Activated B cell treated with CpG ODN at 0.5 μM for 24 hours (primary cell): ENCODE measurements around the gene LPP. TPM values are rescaled to one million over a fixed set of nuclear protein-coding genes. Genes with fewer than 3 reads are reported as not detected.

Experiments used
- ATAC-seq: fragments of 200-7000 bp; cut with Tn5 transposase; one replicate; pipeline ENCODE4 v1.10.0; 2021; ENCODE audit warnings: low read depth, mild to moderate bottlenecking, moderate library complexity
- CTCF ChIA-PET: fragments of 350-600 bp; sonication (Branson Sonifier 250); formaldehyde crosslinking; loops from one replicate; lab custom pipeline; 2021; ENCODE audit warnings: antibody characterized with exemption; lab: Charles Lee
- POLR2A ChIA-PET: fragments of 350-600 bp; sonication (Branson Sonifier 250); formaldehyde crosslinking; loops from one replicate; lab custom pipeline; 2021; ENCODE audit warnings: antibody characterized with exemption; lab: Charles Lee
- DNase-seq: peaks from one replicate; pipeline ENCODE4 v3.0.0; 2022
- H3K27ac Mint-ChIP-seq: one replicate; pipeline ENCODE4 v1.8.0; 2020; ENCODE audit warnings: mixed read lengths
- H3K27me3 Mint-ChIP-seq: one replicate; pipeline ENCODE4 v1.8.0; 2021; ENCODE audit warnings: mixed read lengths
- H3K36me3 Mint-ChIP-seq: one replicate; pipeline ENCODE4 v1.8.0; 2021; ENCODE audit warnings: low read depth, mixed read lengths
- H3K4me1 Mint-ChIP-seq: one replicate; pipeline ENCODE4 v1.8.0; 2021; ENCODE audit warnings: mixed read lengths
- H3K4me3 Mint-ChIP-seq: one replicate; pipeline ENCODE4 v1.8.0; 2020; ENCODE audit warnings: mild to moderate bottlenecking, mixed read lengths
- H3K9me3 Mint-ChIP-seq: one replicate; pipeline ENCODE4 v1.8.0; 2020; ENCODE audit warnings: mixed read lengths
- intact Hi-C: fragments of 100-400 bp; cut with micrococcal nuclease; formaldehyde crosslinking; loops from one replicate; pipeline ENCODE4 v1.15.1; 2024
- total RNA-seq: library from RNA; stranded (reverse); gene quantifications from 2 replicates; pipeline ENCODE4 v1.2.3, GENCODE V29; 2022
- TF ChIP-seq, protein P1 (sequence below): fragments of 200-600 bp; IDR thresholded peaks from one replicate; pipeline ENCODE4 v1.8.0; 2022; ENCODE audit warnings: antibody characterized with exemption, mild to moderate bottlenecking

LPP gene
- total RNA-seq, 1 donor from 2014 or later: 60.1 TPM

DNA sequence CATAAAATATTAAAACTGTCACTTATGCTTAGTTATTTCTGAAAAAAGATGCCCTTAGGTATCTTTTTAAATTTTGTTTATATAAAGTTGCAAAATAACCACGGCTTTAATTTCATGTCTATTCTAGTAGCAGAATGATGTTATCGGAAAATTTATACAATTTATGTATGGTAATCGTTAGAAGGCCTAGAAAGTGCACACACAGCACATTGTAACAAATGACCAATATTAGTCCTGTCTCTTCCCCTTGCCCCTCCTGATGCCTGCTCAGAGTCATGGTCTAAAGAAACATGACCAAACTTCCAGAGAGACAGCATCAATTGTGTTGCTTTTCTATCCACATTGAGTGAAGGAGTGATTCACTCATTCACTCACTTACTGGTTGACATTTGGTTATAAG is 6.2 kb upstream of the LPP start:
- no peak for DNase-seq
- ChIA-PET POLR2A (interaction anchor here (0.6 kb wide), 1 partner anchor 92 kb away, joined by 3 read pairs; no protein-coding TSS in a partner anchor), CTCF (no interaction called here)
- Mint-ChIP-seq H3K36me3 (no peaks in the 10 kb centered on the region), H3K27me3 (no peaks in the 10 kb centered on the region), H3K4me1 (peaks cover 18% of the 10 kb centered on the region), H3K4me3 (no peak overlapping the region), H3K27ac (no peak overlapping the region), H3K9me3 (no peaks in the 10 kb centered on the region)
- no peak for ATAC-seq
- TF ChIP-seq, protein P1, sequence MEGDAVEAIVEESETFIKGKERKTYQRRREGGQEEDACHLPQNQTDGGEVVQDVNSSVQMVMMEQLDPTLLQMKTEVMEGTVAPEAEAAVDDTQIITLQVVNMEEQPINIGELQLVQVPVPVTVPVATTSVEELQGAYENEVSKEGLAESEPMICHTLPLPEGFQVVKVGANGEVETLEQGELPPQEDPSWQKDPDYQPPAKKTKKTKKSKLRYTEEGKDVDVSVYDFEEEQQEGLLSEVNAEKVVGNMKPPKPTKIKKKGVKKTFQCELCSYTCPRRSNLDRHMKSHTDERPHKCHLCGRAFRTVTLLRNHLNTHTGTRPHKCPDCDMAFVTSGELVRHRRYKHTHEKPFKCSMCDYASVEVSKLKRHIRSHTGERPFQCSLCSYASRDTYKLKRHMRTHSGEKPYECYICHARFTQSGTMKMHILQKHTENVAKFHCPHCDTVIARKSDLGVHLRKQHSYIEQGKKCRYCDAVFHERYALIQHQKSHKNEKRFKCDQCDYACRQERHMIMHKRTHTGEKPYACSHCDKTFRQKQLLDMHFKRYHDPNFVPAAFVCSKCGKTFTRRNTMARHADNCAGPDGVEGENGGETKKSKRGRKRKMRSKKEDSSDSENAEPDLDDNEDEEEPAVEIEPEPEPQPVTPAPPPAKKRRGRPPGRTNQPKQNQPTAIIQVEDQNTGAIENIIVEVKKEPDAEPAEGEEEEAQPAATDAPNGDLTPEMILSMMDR: no peak
- intact Hi-C loops: no loop called here

DNA sequence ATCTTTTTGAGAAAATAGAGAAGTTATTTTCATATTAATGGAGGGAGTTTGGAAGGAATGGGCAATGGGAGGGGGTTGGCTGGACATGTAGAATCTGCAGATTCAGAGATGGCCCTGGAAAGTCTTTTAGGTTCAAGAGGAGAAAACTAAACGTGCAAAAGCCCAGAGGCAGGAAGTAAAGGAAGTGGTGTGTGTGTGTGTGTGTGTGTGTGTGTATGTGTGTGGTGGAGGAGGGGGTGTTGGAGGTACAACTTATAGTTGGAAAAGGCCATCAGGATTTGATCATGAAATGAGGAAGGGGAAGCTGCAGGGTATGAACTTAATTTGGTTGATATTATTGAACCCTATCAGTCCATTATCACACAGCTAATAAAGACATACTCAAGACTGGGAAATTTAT is 5.6 kb upstream of the LPP start:
- ATAC-seq (no peak), DNase-seq (no peak)
- H3K27ac Mint-ChIP-seq: no peak overlapping the region
- H3K27me3 Mint-ChIP-seq: no peaks in the 10 kb centered on the region
- no peak overlapping the region for H3K4me3 Mint-ChIP-seq
- H3K9me3 Mint-ChIP-seq: no peaks in the 10 kb centered on the region
- TF ChIP-seq, protein P1: no peak
- CTCF ChIA-PET: no interaction called here
- no peaks in the 10 kb centered on the region for H3K36me3 Mint-ChIP-seq
- POLR2A ChIA-PET: interaction anchor here (0.7 kb wide), 1 partner anchor 25 kb away, joined by 4 read pairs; no protein-coding TSS in a partner anchor
- intact Hi-C loops: no loop called here
- peaks cover 23% of the 10 kb centered on the region for H3K4me1 Mint-ChIP-seq

DNA sequence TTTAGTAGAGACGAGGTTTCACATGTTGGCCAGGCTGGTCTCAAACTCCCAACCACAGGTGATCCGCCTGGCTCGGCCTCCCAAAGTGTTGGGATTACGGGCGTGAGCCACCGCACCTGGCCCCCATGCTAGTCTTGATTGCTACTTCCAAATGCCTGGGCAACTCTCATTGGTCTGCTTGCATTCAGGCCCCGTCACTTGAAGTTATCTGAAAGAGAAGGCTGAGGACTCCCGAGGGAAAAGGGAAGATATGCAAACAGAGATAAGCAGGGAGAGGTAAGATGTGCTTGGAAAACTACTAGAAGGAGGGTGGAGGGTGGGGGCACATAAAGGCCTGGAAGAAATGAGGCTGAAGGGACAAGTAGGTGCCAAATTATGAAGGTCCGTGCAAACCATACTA is 4.4 kb upstream of the LPP start:
- Mint-ChIP-seq H3K36me3 (peaks cover 2% of the 10 kb centered on the region), H3K27ac (no peak overlapping the region), H3K9me3 (no peaks in the 10 kb centered on the region), H3K4me3 (no peak overlapping the region), H3K4me1 (peaks cover 28% of the 10 kb centered on the region), H3K27me3 (no peaks in the 10 kb centered on the region)
- ATAC-seq (no peak), DNase-seq (no peak)
- TF ChIP-seq, protein P1: no peak
- intact Hi-C loops: no loop called here
- POLR2A ChIA-PET: interaction anchor here (1.0 kb wide), 1 partner anchor 251 kb away, joined by 4 read pairs; no protein-coding TSS in a partner anchor
- CTCF ChIA-PET: no interaction called here

DNA sequence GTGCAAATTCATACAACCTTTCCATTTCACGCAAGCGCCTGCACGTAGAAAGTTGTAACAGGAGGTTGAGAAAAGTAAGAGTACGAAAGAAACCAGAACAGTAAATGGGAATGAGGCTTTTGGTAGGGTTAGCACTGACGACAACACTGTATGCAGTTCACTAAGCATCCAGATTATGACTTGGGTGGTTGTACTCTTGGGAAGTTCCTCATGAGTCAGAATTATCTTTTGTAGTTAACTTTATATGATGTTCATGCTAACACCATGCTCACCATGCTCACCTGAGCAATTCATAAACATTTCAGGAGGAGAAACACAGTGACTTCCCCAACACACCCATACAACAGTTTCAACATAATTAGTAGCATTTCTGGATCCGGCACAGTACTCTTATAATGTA is 3.0 kb upstream of the LPP start:
- H3K36me3 Mint-ChIP-seq: peaks cover 2% of the 10 kb centered on the region
- intact Hi-C loops: loop anchor here (5.0 kb wide), 5 partner anchors 146 to 801 kb away; no protein-coding TSS in a partner anchor
- CTCF ChIA-PET: interaction anchor here (0.6 kb wide), 2 partner anchors 94 to 210 kb away, joined by 3 to 4 read pairs; no protein-coding TSS in a partner anchor
- H3K4me1 Mint-ChIP-seq: peaks cover 40% of the 10 kb centered on the region
- DNase-seq (no peak), ATAC-seq (no peak)
- no peaks in the 10 kb centered on the region for H3K27me3 Mint-ChIP-seq
- POLR2A ChIA-PET: interaction anchor here (0.6 to 1.0 kb wide), 6 partner anchors 35 to 436 kb away, joined by 3 to 7 read pairs (median 3); no protein-coding TSS in a partner anchor
- no peak overlapping the region for H3K4me3 Mint-ChIP-seq
- no peak overlapping the region for H3K27ac Mint-ChIP-seq
- TF ChIP-seq, protein P1: no peak
- H3K9me3 Mint-ChIP-seq: no peaks in the 10 kb centered on the region

DNA sequence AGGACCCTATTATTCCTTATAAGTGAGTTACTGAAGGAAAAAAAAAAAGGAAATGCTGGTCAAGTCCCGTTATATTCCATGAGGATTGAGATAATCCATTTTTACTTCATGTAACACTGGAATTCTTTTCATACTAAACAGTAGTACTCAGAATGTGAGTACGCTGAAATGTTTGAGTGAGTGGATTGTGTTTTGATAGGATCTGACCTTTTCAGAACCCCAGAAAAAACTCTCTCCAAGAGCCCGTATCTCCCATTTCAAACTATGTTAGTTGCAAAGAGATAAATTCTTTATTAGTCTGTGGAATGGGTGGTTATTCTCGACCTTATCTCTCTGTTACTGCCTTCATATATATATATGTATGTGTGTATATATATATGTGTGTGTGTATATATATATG is 2.5 kb upstream of the LPP start:
- no peaks in the 10 kb centered on the region for H3K27me3 Mint-ChIP-seq
- H3K27ac Mint-ChIP-seq: no peak overlapping the region
- TF ChIP-seq, protein P1: no peak
- no peak for ATAC-seq
- peaks cover 43% of the 10 kb centered on the region for H3K4me1 Mint-ChIP-seq
- no peak for DNase-seq
- no peak overlapping the region for H3K4me3 Mint-ChIP-seq
- ChIA-PET POLR2A (no interaction called here), CTCF (no interaction called here)
- intact Hi-C loops: loop anchor here (5.0 kb wide), 5 partner anchors 146 to 801 kb away; no protein-coding TSS in a partner anchor
- no peaks in the 10 kb centered on the region for H3K9me3 Mint-ChIP-seq
- peaks cover 2% of the 10 kb centered on the region for H3K36me3 Mint-ChIP-seq
